D721Med (cell line): ENCODE measurements around the gene RSPO3.

ENCODE experiments used
- DNase-seq: peaks from one replicate; pipeline ENCODE4 v3.0.0; 2011; ENCODE audit warnings: low spot score; ENCODE audit not compliant: insufficient read length
- FAIRE-seq: peaks from 2 replicates; lab custom pipeline; 2011; peaks lifted over from hg19 to GRCh38; lab: Jason Lieb, UNC
- CTCF ChIP-seq: IDR thresholded peaks from 2 replicates; pipeline ENCODE4 v1.5.1; 2012; ENCODE audit warnings: mild to moderate bottlenecking, control low read depth; ENCODE audit not compliant: insufficient read depth; ENCODE audit errors: missing control alignments

The RSPO3 gene

GRCh38 chr6:127148511-127148910, 30.0 kb downstream of the RSPO3 start:
- DNase-seq (no peak), FAIRE-seq (no peak)
- TF ChIP-seq CTCF: no peak

- TF ChIP-seq CTCF: no peak
- DNase-seq: no peak
- FAIRE-seq: no peak
These were observed 36.0 kb downstream of the RSPO3 start for GRCh38 chr6:127154509-127154908.

- no peak for DNase-seq
- no peak for TF ChIP-seq CTCF
- FAIRE-seq: no peak
These were observed 42.0 kb downstream of the RSPO3 start for GRCh38 chr6:127160484-127160883.

DNA sequence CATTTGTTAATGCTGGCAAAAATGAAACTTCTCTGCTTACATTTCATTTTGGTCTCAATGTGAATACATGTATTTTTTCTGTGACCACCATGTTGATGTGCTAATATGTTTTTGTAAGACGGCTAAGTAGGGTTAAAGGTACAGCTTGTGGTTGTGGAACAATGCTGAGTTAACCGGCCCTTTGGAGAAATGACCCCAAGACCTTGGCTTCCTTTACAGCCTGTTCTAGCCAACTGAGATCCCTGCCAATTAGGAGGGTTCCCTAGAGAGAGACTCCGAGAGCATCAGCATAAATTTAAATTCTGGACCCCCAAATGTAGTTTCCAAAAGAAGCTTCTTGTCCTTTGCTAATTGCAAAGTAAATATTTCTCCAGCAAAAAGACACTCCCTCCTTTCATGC, 44.4 kb downstream of the RSPO3 start:
- DNase-seq (no peak), FAIRE-seq (no peak)
- TF ChIP-seq CTCF: no peak

DNA sequence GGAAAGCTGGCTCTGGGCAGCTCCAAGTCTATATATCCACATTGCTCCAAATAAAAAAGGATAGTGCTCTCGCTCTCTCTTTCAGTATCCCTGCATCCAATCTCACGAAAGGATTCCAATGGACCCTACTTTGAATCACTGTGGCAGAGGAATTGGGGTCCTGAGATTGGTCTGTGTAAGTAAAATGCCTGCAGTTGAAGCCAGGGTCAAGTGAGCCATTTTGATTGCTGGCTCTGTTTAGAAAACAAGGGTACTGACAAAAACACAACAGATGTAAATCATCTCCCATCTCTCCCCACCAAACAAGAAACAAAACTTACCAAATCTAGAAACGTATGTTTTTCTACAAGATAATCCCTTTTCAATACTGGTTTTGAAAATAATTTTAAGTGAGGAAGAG, 45.6 kb downstream of the RSPO3 start:
- no peak for TF ChIP-seq CTCF
- DNase-seq (no peak), FAIRE-seq (no peak)

DNA sequence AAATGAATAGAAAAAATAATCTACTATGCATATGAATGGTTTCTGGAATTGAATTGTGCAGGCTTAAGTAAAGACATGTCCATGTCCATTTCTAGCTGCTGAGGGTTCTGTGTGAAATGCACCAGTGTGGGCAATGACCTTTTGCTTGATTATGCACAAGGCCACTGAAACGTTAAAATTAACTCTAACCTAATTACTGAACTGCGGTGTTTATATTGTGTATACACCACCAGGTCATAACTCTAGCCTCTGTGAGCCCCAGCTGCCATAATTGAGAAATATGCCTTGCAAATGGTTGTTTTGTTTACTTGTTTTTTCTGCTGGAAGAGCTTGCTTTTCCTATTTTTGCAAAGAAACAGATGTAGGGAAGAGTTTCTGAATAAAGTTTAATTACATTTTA, 46.1 kb downstream of the RSPO3 start:
- no peak for FAIRE-seq

More for the DNA sequence above, 46.1 kb downstream of the RSPO3 start:
- TF ChIP-seq CTCF: no peak
- DNase-seq: no peak
